ENCODE results near the gene PLEKHF1. TPM values are rescaled to one million over a fixed set of nuclear protein-coding genes. Genes with fewer than 3 reads are reported as not detected.

The PLEKHF1 gene
- total and polyA plus RNA-seq, 7 donors = 5.1 to 119 (median 60.2) TPM

DNA sequence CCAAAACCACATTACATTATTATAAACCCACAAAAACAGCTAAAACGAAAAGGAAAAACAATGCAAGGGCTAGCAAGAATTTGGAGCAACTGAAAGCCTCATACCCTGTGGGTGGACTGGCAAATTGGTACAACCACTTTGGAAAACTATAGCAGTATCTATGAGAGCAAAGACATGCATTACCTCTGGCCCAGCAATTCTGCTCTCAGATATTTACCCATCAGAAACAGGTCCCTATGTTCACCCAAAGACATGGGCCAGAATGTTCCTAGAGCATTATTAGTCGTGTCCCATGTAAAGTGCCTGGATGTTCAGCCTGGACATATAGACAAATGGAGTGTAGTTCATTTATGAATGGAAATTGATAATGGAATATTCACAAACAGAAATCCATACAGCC lies 31.3 kb upstream of the PLEKHF1 start:
- no peaks in the 10 kb centered on the region for H3K36me3 ChIP-seq (ENCODE audit: insufficient read depth in 1 of 2, low read depth in 1 of 2)
- H3K27ac ChIP-seq = no peak overlapping the region
- 84 to 92% (median 91%) methylated on average over 2 of the region's 2 CpGs for WGBS, 3 donors
- intact Hi-C loops (cut with DNase I) = no loop called here
- H3K4me1 ChIP-seq = no peaks in the 10 kb centered on the region
- no peaks in the 10 kb centered on the region for H3K27me3 ChIP-seq (ENCODE audit: insufficient read depth in 3 of 3, low read length in 2 of 3)
- no peak overlapping the region for H3K4me3 ChIP-seq
- DNase-seq (no peak), ATAC-seq (no peak)
- no peak for TF ChIP-seq CTCF (IDR thresholded peaks at IDR 0.05)
- no peaks in the 10 kb centered on the region for H3K9me3 ChIP-seq

- no peaks in the 10 kb centered on the region for H3K9me3 ChIP-seq
- DNase-seq (no peak), ATAC-seq (no peak)
- H3K36me3 ChIP-seq (ENCODE audit: insufficient read depth in 1 of 2, low read depth in 1 of 2) = no peaks in the 10 kb centered on the region
- intact Hi-C loops (cut with DNase I) = no loop called here
- TF ChIP-seq CTCF (IDR thresholded peaks at IDR 0.05) = no peak
- H3K27ac ChIP-seq = no peak overlapping the region
- no peak overlapping the region for H3K4me3 ChIP-seq
- WGBS, 3 donors = 57 to 70% (median 65%) methylated on average over 6 of the region's 6 CpGs
- H3K27me3 ChIP-seq (ENCODE audit: insufficient read depth in 3 of 3, low read length in 2 of 3) = no peaks in the 10 kb centered on the region
- H3K4me1 ChIP-seq = no peaks in the 10 kb centered on the region
Measured at GRCh38 chr19:29634423-29635130, 30.7 kb upstream of the PLEKHF1 start.

DNA sequence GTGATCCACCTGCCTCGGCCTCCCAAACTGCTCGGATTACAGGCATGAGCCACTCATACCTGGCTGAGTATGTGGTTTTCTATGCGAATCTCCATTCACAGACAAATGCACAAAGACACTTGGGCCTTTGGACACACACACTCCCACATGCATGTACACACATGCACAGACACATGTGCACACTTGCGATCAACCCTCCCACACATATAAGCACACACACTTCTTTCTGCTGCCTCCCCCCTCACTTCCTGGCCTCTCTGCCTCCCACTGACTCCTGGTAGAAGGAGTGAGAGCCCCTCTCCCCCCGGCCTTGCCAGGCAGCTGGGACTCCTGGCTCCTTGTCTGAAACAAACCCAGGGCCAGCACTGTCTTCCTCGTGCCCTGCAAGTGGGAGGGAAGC lies 29.3 kb upstream of the PLEKHF1 start:
- WGBS, 3 donors = 67 to 79% (median 75%) methylated on average over 6 of the region's 6 CpGs
- no peaks in the 10 kb centered on the region for H3K27me3 ChIP-seq (ENCODE audit: insufficient read depth in 3 of 3, low read length in 2 of 3)
- intact Hi-C loops (cut with DNase I) = no loop called here
- DNase-seq (no peak), ATAC-seq (no peak)
- no peak for TF ChIP-seq CTCF (IDR thresholded peaks at IDR 0.05)
- H3K9me3 ChIP-seq = no peaks in the 10 kb centered on the region
- no peak overlapping the region for H3K27ac ChIP-seq
- H3K4me1 ChIP-seq = no peaks in the 10 kb centered on the region
- H3K36me3 ChIP-seq (ENCODE audit: insufficient read depth in 1 of 2, low read depth in 1 of 2) = no peaks in the 10 kb centered on the region
- no peak overlapping the region for H3K4me3 ChIP-seq

DNA sequence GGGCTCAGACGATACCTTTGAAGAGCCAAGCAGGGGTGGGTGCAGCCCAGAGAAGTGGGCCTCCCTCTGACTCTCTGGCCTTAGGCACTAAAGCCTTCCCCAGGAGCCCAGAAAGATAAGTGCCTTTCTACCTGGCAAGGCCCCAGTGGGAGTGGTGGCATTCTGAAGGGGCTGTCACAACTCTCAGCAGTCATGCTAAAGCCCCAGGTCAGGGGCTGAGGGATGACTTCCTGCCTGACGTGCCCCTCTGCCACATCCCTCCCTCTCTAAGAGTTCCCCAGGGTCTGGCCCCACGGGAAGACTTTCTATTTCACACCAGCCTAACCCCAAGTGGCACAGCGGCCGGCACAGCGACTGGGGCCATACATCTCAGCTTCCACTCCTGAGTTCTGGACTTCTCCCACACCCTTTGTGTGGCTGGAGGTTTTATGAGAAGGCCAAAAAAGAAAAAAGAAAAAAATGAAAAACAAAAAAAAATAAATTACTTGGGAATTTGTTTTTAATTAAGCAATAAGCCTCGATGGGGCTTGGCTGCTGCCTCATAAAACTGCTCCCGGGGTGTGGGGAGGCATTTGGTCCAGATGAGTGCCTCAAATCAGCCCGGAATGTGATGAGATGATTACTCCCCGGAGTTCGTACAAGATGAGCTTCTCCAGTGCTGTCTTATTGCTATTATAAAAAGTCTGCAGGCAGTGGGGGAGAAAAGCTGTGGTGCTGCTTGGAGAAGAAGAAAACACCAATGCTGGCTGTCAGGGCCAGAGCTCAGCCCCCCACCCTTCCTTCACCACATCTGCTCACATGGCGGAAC lies 28.5 kb upstream of the PLEKHF1 start:
- intact Hi-C loops (cut with DNase I) = no loop called here
- Histone ChIP-seq H3K27me3 (ENCODE audit: insufficient read depth in 3 of 3, low read length in 2 of 3) (no peaks in the 10 kb centered on the region), H3K36me3 (ENCODE audit: insufficient read depth in 1 of 2, low read depth in 1 of 2) (no peaks in the 10 kb centered on the region), H3K9me3 (no peaks in the 10 kb centered on the region), H3K27ac (no peak overlapping the region), H3K4me1 (no peaks in the 10 kb centered on the region), H3K4me3 (no peak overlapping the region)
- WGBS, 3 donors = 54 to 63% (median 56%) methylated on average over 12 of the region's 12 CpGs
- ATAC-seq (no peak), DNase-seq (no peak)
- no peak for TF ChIP-seq CTCF (IDR thresholded peaks at IDR 0.05)
